G401.6 (cell line): ENCODE data around the gene GRB10.
"Not testable (repeated sequence)": the region's sequence is repeated elsewhere in the genome, so short reads cannot be mapped to it uniquely, and the experiment has no call there.

Source experiments
- FAIRE-seq: peaks from 2 replicates; lab custom pipeline; 2012; peaks lifted over from hg19 to GRCh38; lab: Jason Lieb, UNC

GRB10 gene

DNA sequence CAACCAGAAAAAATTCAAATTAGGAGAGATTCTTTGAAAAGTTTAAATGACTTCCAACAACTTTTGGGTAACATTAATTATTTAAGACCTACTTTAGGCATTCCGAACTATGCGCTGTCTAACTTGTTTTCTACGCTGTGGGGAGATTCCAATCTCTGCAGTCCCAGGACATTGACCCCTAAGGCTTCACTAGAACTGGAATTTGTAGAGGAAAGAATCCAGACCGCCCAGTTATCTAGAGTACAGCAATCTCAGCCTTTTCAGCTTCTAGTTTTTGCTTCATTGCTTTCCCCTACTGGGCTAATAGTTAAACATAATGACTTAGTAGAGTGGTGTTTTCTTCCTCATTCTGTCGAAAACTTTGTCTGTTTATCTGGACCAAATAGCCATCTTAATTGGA, 202.6 kb downstream of the GRB10 start:
- FAIRE-seq: no peak

DNA sequence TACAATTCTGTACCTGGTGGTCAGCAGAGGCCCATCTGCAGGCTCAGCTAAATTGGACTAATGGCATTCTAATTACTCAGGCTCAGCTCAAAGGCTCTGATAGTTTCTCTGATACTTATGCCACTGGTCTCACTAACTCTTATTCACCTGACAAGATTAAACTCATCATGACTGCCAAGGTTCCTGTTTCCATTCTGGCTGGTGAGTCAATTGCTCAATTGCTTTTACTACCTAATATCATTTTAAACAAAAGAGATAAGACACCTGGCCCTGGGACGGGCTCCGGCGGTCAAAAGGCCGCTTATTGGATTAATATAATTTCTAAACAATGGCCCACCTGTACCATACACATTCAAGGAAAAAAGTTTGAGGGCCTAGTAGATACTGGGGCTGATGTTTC, 204.6 kb downstream of the GRB10 start:
- not testable (repeated sequence) for FAIRE-seq

DNA sequence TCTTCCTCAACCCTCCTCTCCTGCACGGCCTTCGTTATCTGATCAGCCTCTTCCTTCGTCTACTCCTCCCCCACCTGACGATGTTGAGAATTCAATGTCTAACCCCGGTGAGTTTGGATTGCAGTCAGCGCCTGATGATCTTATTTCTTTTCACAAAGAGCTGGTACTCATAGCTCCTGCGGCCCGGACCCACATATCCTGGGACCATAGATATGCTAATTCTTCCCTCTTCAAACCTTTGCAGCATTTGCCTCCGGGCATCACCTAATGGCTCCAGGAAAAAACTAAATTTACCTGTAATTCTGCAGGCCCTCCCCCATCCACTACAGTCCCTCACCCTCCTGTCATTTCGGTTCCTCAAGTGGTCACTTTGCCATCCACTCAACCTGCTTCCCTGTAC, 205.1 kb downstream of the GRB10 start:
- FAIRE-seq: no peak

GRCh38 chr7:50576388-50576787, 206.3 kb downstream of the GRB10 start:
- not testable (repeated sequence) for FAIRE-seq

DNA sequence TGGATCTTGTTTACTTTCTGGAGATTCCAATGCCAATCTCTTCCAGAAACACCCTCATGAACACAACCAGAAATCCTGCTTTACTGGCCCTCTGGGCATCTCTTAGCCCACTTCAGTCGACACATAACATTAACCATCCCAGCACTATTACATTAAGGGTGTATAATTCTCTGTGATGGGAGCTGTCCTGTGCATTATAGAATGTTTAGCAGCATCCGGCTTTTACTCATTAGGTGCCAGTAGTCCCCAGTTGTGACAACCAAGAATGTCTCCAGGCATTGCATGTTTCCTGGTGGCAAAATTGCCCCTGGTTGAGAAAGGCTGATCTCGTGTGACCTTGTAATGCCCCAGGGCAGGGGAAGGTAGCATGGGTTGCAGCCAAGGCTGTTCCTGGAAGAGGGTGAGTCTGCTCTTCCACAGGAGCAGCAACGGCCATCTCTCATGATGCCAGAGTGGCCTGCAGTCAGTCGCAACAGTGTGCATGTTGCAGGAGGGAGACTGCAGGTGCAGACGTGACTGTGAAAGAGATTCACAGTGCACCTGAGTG, 214.9 kb downstream of the GRB10 start:
- no peak for FAIRE-seq

DNA sequence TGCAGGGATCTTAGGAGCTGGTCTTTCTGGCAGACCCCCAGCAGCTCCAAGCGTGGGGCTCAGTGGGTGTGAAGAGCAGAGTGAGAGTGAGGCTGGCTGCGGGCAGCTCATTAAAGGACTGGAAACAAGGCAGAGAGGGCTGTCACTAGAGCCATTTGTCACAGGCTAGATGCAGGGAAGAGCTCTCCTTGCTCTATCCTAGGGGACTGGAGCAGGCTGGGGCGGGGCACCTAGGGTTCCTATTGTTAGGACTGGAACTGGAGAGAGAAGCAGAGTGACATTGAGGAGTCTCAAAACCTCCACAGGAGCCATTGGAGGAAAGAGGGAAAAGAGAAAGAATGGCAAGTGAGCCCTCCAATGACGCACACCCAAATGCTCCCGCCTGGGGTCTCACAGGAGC, 216.7 kb downstream of the GRB10 start:
- FAIRE-seq: no peak

DNA sequence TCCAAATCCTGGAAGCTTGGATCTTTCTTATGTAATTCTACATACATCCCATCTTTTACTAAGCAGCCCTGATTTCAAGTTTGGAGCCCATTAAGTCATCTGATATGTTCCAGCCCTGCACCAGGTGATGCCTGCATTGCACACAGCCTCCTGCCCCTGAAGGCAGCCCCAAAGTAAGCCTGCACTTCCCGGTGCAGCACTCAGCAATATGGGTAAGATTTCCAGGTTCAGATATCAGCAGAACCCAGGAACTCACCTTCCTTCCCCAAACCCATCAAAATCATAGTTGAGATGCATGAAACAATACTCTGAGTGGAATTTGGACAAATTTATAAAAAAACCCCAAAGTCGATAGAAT, 217.2 kb downstream of the GRB10 start:
- no peak for FAIRE-seq

- FAIRE-seq: no peak
Measured at GRCh38 chr7:50564640-50565558, 217.8 kb downstream of the GRB10 start, which contains the start of gene DDC. TSS of gene DDC (minus strand) at chr7:50565405. CDS start at chr7:50544085, 21,320 bp downstream.

GRCh38 chr7:50564171-50564570, 218.5 kb downstream of the GRB10 start:
- no peak for FAIRE-seq

DNA sequence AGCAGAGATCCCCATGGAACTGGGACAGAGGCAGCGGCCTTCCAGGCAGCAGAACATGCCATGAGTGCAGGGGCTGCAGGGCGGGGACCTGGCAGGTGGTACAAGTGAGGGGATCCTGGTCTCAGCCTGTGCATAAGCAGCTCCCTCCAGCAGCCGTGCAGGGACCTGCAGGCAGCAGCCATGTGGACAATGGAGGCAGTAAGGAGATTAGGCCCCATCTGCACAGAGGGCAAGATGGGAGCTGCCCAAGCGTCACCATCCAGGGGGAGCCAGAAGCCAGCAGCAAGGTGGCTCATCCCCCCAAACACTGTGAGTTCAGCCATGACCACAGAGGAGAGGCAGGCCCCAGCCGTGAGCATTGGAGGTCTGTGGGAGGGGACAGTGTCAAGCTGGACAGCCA, 220.6 kb downstream of the GRB10 start:
- FAIRE-seq: no peak

- no peak for FAIRE-seq
Measured at GRCh38 chr7:50560865-50561351, 221.8 kb downstream of the GRB10 start.

DNA sequence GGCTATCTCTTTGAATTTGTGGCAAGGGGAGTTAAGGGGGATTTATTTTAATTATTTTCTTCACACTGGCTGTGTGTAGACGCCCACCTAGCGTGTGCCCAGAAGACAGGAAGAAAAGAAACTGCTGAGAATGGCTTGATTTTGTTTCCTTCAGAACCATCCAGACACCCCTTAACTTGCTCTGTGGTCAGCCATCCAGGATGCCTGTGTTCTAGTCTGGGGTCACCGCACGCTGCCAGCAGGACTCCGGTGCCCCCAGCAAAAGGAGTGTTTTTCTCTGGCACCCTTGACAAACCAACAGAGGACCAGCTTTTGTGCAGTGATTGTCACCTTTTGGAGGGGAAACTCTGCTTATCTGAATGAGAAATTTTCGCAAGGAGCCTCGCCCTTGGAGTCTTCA, 222.8 kb downstream of the GRB10 start:
- no peak for FAIRE-seq

GRCh38 chr7:50558294-50559053, 224.2 kb downstream of the GRB10 start:
- FAIRE-seq: no peak

DNA sequence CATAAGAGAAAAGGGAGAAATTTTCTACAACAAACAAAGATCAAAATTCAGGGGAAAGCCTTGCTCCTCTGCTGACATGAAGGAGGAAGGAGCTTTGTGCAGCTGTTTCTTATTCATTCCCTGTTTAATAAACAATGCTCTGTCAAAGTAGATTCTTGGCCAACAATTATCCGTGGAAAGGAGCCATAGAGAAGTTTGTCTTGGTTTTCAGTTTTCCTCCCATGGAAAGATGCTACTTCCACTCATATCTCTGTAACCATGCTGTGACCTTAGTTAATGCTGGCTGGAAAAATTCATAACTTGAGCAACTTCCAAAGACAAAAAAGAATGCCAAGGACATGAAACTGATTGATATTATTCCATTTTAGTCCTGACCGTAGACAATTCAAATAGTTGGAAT, 225.6 kb downstream of the GRB10 start:
- no peak for FAIRE-seq

GRCh38 chr7:50556247-50556991, 226.3 kb downstream of the GRB10 start:
- FAIRE-seq: no peak

DNA sequence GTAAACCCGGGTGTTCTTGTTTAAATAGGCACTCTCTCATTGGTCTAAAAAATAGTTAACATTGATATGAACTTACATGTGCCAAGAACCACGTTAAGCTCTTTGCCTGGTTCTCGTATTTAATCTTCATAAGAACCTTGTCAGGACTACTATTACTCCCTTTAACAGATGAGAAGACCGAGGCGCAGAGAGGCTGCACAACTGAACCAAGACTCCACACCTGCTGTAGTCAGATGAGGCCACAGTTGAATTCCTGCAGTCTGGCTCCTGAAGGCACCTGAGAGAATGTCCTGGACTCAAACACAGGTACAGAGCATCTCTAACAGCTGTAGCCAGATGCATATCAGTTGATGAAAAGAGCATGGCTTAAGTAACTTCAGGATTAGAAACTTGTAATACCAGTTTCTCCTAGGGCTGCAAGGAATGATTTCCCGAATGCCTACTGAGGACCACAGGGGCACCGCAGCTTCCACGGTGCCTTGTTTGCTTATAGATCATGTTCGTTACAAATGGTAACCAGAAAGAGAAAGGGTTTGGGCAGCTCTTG, 227.0 kb downstream of the GRB10 start:
- FAIRE-seq: no peak

DNA sequence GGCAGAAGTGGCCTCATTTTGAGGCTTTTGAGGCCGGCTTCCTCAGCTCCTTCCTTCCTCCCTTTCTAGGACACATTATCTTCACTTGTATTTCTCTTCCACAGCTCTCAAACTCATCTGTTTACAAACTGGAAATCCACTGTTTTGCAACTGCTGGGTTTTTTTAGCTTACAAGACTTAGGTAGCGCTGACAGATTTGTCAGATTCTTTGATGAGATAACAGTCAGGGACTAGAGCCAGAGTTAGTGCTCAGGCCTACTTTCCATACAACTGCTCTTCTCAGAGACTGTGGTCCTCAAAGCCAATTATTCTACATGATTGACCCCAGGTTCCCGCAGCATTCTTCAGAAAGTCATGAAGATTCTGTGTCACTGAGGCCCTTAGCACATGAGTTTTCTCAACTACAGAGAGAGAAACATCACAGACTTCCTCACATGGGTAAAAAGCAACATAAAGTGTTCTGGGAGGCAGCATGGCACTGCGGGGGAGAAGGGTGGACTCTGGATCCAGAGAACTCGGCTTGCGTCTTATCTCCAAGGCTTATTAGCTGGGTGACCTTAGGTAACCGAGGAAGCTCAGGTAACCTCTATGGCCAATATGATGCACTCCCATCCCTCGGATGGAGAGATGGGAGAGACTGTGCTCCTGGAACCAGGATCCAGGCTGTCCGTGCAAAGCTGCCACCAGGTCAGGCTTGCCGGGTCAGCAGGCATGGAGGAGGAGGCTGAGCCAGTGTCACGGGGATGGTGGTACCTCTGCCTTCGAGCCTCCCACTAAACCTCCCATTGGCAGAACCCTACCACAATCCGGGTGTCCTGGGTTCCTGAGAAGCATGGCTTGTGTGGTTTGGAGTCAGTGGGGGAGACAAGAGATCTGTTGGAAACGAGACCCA, 228.0 kb downstream of the GRB10 start:
- no peak for FAIRE-seq

DNA sequence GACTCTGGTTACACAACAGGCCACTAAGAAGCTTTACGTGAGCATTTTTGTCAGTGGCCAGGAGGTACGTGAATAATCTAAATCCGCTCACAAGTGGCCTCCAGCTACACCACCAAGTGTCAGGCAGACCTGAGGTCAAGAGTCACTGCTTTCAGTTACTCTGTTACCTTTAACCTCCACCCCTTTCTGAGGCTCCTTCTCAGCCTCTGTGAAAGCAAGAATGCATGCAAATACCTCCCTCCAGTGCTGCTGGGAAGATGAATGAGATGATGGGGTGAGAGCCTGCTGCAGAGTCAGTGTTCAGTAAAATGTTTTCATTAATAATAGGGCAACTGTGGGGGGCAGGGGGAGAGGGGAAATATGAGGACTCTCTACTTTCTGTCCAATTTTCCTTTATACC, 228.7 kb downstream of the GRB10 start:
- no peak for FAIRE-seq

- no peak for FAIRE-seq
Measured at GRCh38 chr7:50552921-50553320, 229.8 kb downstream of the GRB10 start.

- FAIRE-seq: no peak
Measured at GRCh38 chr7:50552139-50552538, 230.6 kb downstream of the GRB10 start.

GRCh38 chr7:50545613-50546012, 237.1 kb downstream of the GRB10 start:
- not testable (repeated sequence) for FAIRE-seq
